ENCODE data around the gene EYS. TPM values are rescaled to one million over a fixed set of nuclear protein-coding genes. Genes with fewer than 3 reads are reported as not detected.

EYS gene
- total RNA-seq, 2 donors from 2014 or later, result not detected

DNA sequence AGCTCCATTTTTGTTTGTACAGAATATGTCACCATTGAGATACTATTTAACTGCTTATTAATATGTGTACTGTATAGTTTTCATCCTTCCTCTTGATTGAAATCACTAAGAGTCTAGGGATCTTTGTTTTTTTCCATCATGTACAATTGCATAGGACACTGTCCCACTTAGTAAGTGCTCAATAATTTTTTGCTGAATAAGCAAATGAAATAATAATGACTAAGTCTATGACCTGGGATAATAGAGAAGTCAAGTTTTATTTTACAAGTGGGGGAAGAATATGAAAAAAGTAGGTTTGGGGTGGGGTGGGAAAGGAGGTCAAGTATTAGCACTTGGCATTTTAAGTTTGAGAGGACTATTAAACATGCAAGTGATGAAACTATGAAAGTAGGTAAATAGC lies 4.5 kb upstream of the EYS start:
- H3K27me3 ChIP-seq, result no peaks in the 10 kb centered on the region
- DNase-seq (ENCODE audit: low spot score), result no peak
- no peaks in the 10 kb centered on the region for H3K9me3 ChIP-seq
- no peak overlapping the region for H3K27ac ChIP-seq
- H3K4me1 ChIP-seq, result no peaks in the 10 kb centered on the region
- TF ChIP-seq, protein P1, sequence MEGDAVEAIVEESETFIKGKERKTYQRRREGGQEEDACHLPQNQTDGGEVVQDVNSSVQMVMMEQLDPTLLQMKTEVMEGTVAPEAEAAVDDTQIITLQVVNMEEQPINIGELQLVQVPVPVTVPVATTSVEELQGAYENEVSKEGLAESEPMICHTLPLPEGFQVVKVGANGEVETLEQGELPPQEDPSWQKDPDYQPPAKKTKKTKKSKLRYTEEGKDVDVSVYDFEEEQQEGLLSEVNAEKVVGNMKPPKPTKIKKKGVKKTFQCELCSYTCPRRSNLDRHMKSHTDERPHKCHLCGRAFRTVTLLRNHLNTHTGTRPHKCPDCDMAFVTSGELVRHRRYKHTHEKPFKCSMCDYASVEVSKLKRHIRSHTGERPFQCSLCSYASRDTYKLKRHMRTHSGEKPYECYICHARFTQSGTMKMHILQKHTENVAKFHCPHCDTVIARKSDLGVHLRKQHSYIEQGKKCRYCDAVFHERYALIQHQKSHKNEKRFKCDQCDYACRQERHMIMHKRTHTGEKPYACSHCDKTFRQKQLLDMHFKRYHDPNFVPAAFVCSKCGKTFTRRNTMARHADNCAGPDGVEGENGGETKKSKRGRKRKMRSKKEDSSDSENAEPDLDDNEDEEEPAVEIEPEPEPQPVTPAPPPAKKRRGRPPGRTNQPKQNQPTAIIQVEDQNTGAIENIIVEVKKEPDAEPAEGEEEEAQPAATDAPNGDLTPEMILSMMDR (IDR thresholded peaks at IDR 0.05), result no peak
- H3K4me3 ChIP-seq, result no peak overlapping the region
- H3K36me3 ChIP-seq, result no peaks in the 10 kb centered on the region

- no peaks in the 10 kb centered on the region for H3K9me3 ChIP-seq
- no peak for DNase-seq (ENCODE audit: low spot score)
- no peaks in the 10 kb centered on the region for H3K27me3 ChIP-seq
- no peaks in the 10 kb centered on the region for H3K4me1 ChIP-seq
- H3K27ac ChIP-seq, result no peak overlapping the region
- TF ChIP-seq, protein P1 (IDR thresholded peaks at IDR 0.05), result no peak
- H3K4me3 ChIP-seq, result no peak overlapping the region
- H3K36me3 ChIP-seq, result no peaks in the 10 kb centered on the region
Observed at GRCh38 chr6:65709099-65709830, 2.2 kb upstream of the EYS start.

- TF ChIP-seq, protein P1 (IDR thresholded peaks at IDR 0.05), result no peak
- Histone ChIP-seq H3K4me3 (no peak overlapping the region), H3K27ac (no peak overlapping the region), H3K27me3 (no peaks in the 10 kb centered on the region), H3K36me3 (no peaks in the 10 kb centered on the region), H3K9me3 (no peaks in the 10 kb centered on the region), H3K4me1 (no peaks in the 10 kb centered on the region)
- DNase-seq (ENCODE audit: low spot score), result no peak
Observed at GRCh38 chr6:65708162-65708561, 1.1 kb upstream of the EYS start.

GRCh38 chr6:65706436-65706835 lies 590 bp downstream of the EYS start:
- H3K36me3 ChIP-seq, result no peaks in the 10 kb centered on the region
- TF ChIP-seq, protein P1 (IDR thresholded peaks at IDR 0.05), result no peak
- H3K27me3 ChIP-seq, result no peaks in the 10 kb centered on the region
- H3K4me3 ChIP-seq, result no peak overlapping the region
- no peaks in the 10 kb centered on the region for H3K4me1 ChIP-seq
- H3K9me3 ChIP-seq, result no peaks in the 10 kb centered on the region
- H3K27ac ChIP-seq, result no peak overlapping the region
- no peak for DNase-seq (ENCODE audit: low spot score)

DNA sequence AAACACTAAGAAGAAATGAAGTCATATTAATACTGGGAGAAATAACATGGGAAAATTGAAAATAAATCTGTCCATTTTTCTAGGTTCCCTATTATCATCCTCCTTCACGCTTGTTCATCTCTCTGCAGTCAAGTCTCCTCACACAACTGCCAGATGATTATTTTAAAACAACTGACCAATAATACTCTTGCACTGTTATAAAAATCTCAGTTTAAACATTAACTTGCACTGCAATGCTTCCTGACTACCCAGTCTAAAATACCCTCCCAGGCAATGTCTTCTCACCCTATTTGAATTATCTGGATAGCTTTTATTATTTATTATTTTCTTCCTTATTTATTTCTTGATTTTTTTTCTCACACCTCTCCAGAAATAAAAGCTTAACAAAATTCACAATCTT lies 5.7 kb downstream of the EYS start:
- no peaks in the 10 kb centered on the region for H3K27me3 ChIP-seq
- H3K36me3 ChIP-seq, result no peaks in the 10 kb centered on the region
- no peak overlapping the region for H3K4me3 ChIP-seq
- no peaks in the 10 kb centered on the region for H3K4me1 ChIP-seq
- TF ChIP-seq, protein P1 (IDR thresholded peaks at IDR 0.05), result no peak
- H3K27ac ChIP-seq, result no peak overlapping the region
- no peaks in the 10 kb centered on the region for H3K9me3 ChIP-seq
- no peak for DNase-seq (ENCODE audit: low spot score)

DNA sequence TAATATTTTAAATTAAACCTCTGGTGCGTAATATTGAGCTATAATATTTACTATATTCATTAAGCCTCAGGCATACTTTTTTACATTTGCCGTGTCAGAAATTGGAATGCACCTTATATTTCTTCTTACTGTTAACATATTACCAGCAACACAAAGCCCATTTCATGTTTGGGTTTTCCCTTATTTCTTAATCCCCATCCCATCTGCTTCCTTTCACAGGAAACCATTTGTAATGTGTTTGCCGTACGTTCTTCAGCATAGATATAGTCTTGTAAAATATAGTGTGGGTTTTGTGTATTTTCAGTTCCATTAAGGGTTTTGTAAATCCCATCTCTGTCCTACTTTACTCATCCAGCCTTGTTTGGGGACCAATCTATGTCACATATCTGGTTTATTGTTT lies 6.5 kb downstream of the EYS start:
- Histone ChIP-seq H3K9me3 (no peaks in the 10 kb centered on the region), H3K4me3 (no peak overlapping the region), H3K36me3 (no peaks in the 10 kb centered on the region), H3K4me1 (no peaks in the 10 kb centered on the region), H3K27ac (no peak overlapping the region), H3K27me3 (no peaks in the 10 kb centered on the region)
- TF ChIP-seq, protein P1 (IDR thresholded peaks at IDR 0.05), result no peak
- DNase-seq (ENCODE audit: low spot score), result no peak

All from right atrium auricular region (tissue), 2 donors.